Activated naive CD4-positive, alpha-beta T cell treated with anti-CD3 and anti-CD28 coated beads for 36 hours (primary cell): ENCODE results near the gene ACAP2. TPM values are rescaled to one million over a fixed set of nuclear protein-coding genes. Genes with fewer than 3 reads are reported as not detected.

Source experiments
- CTCF ChIA-PET: fragments of 350-600 bp; sonication (Branson Sonifier 250); formaldehyde crosslinking; loops from one replicate; lab custom pipeline; 2021; ENCODE audit warnings: antibody characterized with exemption; lab: Charles Lee
- DNase-seq: peaks from one replicate; pipeline ENCODE4 v3.0.0-alpha.2; 2020
- H3K27ac Mint-ChIP-seq: one replicate; pipeline ENCODE4 v1.8.0; 2021; ENCODE audit warnings: mild to moderate bottlenecking, mixed read lengths
- H3K27me3 Mint-ChIP-seq: one replicate; pipeline ENCODE4 v1.8.0; 2021; ENCODE audit warnings: low read depth, mixed read lengths
- H3K36me3 Mint-ChIP-seq: one replicate; pipeline ENCODE4 v1.8.0; 2021; ENCODE audit warnings: low read depth, mixed read lengths
- H3K4me1 Mint-ChIP-seq: one replicate; pipeline ENCODE4 v1.8.0; 2021; ENCODE audit warnings: low read depth, mixed read lengths
- H3K4me3 Mint-ChIP-seq: one replicate; pipeline ENCODE4 v1.8.0; 2021; ENCODE audit warnings: mild to moderate bottlenecking, moderate library complexity, mixed read lengths
- H3K9me3 Mint-ChIP-seq: one replicate; pipeline ENCODE4 v1.8.0; 2021; ENCODE audit warnings: mixed read lengths
- intact Hi-C: fragments of 100-400 bp; cut with micrococcal nuclease; formaldehyde crosslinking; loops from one replicate; pipeline ENCODE4 v1.15.1; 2023
- total RNA-seq, 2 experiments: library from RNA; stranded (reverse); gene quantifications; one replicate each; pipeline ENCODE4 v1.2.3, GENCODE V29; 2021

The ACAP2 gene
- total RNA-seq, 2 experiments from 2014 or later, result 37.9 to 42.1 TPM

DNA sequence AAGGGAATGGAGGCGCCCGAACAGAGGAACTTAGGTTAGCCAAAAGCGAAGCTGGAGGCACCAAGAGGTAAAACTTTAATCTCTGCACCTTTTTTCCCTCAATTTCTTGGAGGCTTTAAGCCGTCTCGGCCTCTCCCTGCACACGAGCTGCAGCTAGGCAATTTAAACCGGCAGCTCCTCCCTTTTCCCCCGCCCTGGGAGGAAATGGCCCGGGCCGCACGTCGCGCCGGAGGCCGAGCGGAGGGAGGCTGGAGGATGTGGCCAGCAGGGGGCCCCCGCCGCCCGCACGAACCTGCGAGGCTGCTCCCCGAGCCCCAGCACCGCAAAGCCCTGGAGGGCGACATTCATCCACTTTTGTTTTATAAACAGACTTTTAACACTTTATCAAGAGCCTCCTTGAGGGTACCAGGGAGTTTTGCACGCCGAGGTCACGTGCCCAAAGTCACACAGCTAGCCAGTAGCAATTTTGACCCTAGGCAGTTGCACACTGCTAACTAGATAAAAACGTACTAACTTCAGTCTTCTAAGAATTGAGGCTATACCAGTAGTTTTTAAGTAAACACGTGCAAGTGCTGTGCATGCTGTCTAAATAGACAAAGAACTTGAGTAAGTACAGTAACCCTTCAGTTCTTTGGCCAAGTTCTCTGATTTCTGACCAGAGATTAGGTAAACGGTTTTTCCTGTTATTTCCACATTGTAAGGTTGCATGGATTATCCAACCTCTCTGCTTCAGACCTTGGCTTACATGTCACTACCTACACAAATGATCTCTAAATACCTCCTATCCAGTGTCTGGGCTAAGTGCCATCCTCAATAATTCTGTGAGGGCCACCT lies 171.2 kb downstream of the ACAP2 start:
- peak; percentile 95 for DNase-seq
- no peaks in the 10 kb centered on the region for H3K36me3 Mint-ChIP-seq
- CTCF ChIA-PET, result interaction anchor here (0.5 to 4.1 kb wide), 50 partner anchors 9 to 622 kb away, joined by 3 to 71 read pairs (median 5); partner anchors contain the start of genes ACAP2, APOD, FAM43A and LSG1
- peak overlapping the region; percentile 83 for H3K4me3 Mint-ChIP-seq
- H3K4me1 Mint-ChIP-seq, result peaks cover 20% of the 10 kb centered on the region
- H3K27me3 Mint-ChIP-seq, result no peaks in the 10 kb centered on the region
- no peak overlapping the region for H3K27ac Mint-ChIP-seq
- no peaks in the 10 kb centered on the region for H3K9me3 Mint-ChIP-seq
- intact Hi-C loops, result loop anchor here (1.0 to 10.0 kb wide), 11 partner anchors 172 to 637 kb away; partner anchors contain the start of genes ACAP2, PPP1R2 and TNK2

DNA sequence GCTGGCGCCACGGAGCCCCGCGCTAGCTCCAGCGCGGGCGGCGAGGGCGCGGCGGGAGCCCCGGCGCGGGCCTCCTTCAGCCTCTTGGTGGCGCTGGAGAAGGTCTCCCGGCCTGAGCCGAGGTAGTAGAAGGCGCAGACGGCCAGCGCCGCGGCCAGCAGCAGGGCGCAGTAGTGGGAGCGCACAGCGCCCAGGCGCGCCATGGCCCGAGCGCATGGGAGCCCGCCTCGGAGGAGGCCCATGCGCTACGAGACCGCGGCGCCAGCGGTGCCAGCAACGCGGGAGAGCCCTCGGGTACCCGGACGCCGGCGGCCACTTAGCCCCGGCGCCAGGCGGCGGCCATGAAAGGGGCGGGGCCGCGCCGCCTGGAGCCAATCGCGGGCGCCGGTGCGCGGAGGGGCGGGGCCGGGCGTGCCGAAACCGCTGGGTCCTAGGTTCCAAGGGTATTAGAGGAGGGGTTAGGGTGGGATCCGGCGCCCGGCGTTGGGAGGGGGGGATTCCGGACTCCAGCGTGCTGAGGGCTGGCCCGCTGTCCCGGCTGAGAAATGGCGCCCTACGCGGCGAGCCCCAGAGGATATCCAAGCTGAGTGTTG lies 171.9 kb downstream of the ACAP2 start, which contains the start of gene XXYLT1:
Gene XXYLT1, minus strand, starts transcription at position 343 of the 593 bp plus-strand sequence. Its CDS starts 101 bp downstream, at position 242.
- H3K27ac Mint-ChIP-seq, result no peak within 1 kb of the TSS
- intact Hi-C loops, result loop anchor here (1.0 to 10.0 kb wide), 11 partner anchors 172 to 638 kb away; partner anchors contain the start of genes ACAP2, PPP1R2 and TNK2
- H3K4me1 Mint-ChIP-seq, result peaks cover 20% of the 10 kb centered on the region
- no peaks in the 10 kb centered on the region for H3K36me3 Mint-ChIP-seq
- peak; percentile 89 for DNase-seq
- no peaks in the 10 kb centered on the region for H3K9me3 Mint-ChIP-seq
- CTCF ChIA-PET, result interaction anchor here (0.5 to 4.1 kb wide), 55 partner anchors 9 to 623 kb away, joined by 3 to 71 read pairs (median 5); partner anchors contain the start of genes ACAP2, APOD, FAM43A and LSG1
- H3K27me3 Mint-ChIP-seq, result no peaks in the 10 kb centered on the region
- peak within 1 kb of the TSS; percentile 83 for H3K4me3 Mint-ChIP-seq

DNA sequence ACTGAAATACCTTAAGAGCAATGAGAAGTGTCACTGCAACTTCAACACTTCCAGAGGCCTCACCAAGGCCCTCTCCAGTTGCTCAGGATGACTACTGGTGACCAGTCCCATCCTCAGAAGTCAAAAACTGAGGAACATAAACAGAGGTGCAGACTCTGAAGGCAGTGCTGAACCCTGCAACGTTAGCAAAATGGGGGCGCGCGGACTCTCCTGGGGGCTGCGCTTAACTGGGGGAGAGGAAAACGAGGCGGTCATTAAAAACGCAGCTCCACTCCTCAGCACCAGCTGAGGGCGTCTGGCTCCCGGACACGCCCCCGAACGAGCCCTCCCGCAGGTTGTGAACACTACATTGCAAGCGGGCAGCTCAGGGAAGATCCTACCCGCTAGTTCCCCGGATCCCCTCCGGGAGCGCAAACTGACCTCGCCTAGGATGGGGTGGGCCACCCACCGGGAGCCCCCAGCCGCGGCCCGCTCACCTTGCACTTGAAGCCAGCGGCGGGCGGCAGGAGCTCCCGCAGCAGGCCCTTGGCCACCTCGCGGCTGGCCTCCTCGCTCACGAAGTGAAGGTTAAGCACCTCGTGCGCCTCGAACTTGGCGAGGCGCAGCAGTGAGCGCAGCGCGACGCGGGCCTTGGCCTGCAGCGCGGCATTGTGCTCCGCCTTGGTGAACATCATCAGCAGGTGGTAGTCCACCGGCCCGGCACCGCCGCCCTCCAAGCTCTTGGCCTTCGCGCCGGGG lies 172.6 kb downstream of the ACAP2 start:
- peaks cover 20% of the 10 kb centered on the region for H3K4me1 Mint-ChIP-seq

DNA sequence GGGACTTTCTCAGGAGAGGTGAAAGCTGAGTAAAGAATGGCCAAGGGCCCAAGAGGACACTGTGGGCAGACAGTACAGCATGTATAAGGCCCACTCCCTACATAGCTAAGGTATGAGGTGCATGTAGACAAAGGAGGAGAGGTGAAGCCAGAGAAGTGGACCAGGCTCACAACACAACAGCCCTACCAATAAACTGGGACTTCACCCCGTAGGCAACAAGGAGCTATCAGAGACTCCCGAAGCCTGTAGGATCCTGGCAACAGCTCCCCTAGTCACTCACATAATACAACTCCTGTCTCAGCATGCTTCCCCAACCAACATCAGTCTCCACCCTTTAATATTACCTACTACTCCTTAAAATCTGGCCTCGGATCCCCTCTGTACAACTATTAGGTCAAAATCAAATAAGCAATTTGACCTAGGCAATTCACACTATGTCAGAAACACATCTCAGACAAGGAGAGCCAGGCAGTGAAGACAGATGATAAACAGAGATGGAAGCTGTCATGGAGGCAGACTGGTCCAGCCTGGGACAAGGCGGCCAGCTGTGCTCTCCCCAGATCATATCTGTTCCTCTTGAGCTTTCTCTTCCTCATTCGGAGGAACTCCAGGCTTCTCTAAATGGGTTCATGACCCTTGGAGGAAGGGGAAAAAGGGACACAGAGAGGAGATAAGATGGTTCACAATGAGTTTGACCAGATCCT lies 173.3 kb downstream of the ACAP2 start:
- CTCF ChIA-PET, result interaction anchor here (0.5 to 4.1 kb wide), 19 partner anchors 8 to 599 kb away, joined by 3 to 71 read pairs (median 7); partner anchors contain the start of genes LSG1 and PPP1R2
- Mint-ChIP-seq H3K4me1 (peaks cover 20% of the 10 kb centered on the region), H3K9me3 (no peaks in the 10 kb centered on the region), H3K4me3 (peak overlapping the region; percentile 79), H3K27ac (no peak overlapping the region), H3K27me3 (no peaks in the 10 kb centered on the region), H3K36me3 (no peaks in the 10 kb centered on the region)
- intact Hi-C loops, result loop anchor here (2.0 to 10.0 kb wide), 4 partner anchors 245 to 639 kb away; partner anchors contain the start of gene TNK2
- DNase-seq, result no peak

More for the DNA sequence above, 172.6 kb downstream of the ACAP2 start:
- Mint-ChIP-seq H3K36me3 (no peaks in the 10 kb centered on the region), H3K27ac (no peak overlapping the region), H3K4me3 (peak overlapping the region; percentile 79), H3K9me3 (no peaks in the 10 kb centered on the region), H3K27me3 (no peaks in the 10 kb centered on the region)
- CTCF ChIA-PET, result interaction anchor here (0.5 to 4.1 kb wide), 28 partner anchors 9 to 599 kb away, joined by 3 to 71 read pairs (median 7); partner anchors contain the start of genes LSG1 and PPP1R2
- peak; percentile 53 for DNase-seq
- intact Hi-C loops, result loop anchor here (2.0 to 10.0 kb wide), 4 partner anchors 245 to 639 kb away; partner anchors contain the start of gene TNK2

DNA sequence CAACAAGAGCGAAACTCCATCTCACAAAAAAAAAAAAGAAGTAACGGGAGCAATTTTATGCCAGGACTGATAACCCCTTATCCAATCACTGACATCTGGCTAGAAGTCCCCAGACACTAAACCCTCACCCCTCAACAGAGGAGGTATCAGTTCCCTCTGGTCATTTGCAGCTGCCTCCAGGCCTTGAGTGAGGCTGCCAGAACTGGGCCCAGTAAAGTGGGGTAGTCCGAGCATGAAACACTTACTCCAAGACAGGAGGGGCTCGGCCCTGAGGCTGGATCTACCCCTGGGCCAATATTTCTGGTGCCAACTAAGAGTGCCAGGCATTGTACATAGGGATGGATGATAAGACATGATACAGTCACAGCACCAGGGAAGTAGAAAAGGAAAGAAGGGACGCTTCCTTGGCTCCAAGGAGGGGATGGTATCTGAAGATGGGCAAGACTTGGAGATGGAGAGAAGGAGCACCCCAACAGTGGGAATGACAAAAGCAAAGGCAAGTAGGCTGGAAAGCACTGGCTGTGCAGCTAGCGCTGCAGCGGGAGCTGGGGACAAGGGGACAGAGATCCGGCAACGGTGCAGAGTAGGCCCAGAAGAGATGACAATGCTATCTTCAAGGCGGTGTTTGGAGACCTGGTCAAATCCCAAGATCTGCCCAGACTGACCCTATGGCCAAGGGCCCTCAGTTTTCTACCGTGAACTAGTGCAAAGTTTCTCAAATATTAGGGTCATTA lies 174.1 kb downstream of the ACAP2 start:
- CTCF ChIA-PET, result interaction anchor here (1.8 to 4.1 kb wide), 3 partner anchors 240 to 581 kb away, joined by 7 to 71 read pairs (median 38); no protein-coding TSS in a partner anchor
- no peak overlapping the region for H3K4me3 Mint-ChIP-seq
- no peak overlapping the region for H3K27ac Mint-ChIP-seq
- H3K4me1 Mint-ChIP-seq, result peaks cover 20% of the 10 kb centered on the region
- no peak for DNase-seq
- no peaks in the 10 kb centered on the region for H3K27me3 Mint-ChIP-seq
- H3K9me3 Mint-ChIP-seq, result no peaks in the 10 kb centered on the region
- intact Hi-C loops, result no loop called here
- H3K36me3 Mint-ChIP-seq, result no peaks in the 10 kb centered on the region

DNA sequence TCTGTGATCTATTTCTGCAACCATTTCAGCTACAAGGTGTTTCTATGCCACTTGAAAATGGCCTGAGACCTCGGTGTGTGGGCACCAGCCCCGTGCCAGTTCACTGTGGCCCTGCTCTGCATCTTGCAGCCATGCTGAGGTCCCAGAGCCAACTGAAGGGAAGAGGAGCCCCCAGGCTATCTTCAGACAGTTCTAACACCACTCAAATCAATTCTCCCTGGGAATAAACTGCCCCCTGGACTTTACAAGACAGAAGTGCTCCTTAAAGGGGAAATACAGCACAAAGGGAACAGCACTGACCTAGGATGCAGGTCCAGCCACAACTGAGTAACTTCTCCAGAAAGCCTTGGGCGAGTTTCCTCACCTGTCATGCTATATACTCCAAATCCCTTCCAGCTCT lies 175.7 kb downstream of the ACAP2 start:
- intact Hi-C loops, result no loop called here
- Mint-ChIP-seq H3K4me3 (no peak overlapping the region), H3K9me3 (no peaks in the 10 kb centered on the region), H3K36me3 (no peaks in the 10 kb centered on the region), H3K4me1 (peaks cover 19% of the 10 kb centered on the region), H3K27ac (no peak overlapping the region), H3K27me3 (no peaks in the 10 kb centered on the region)
- DNase-seq, result no peak
- CTCF ChIA-PET, result interaction anchor here (0.6 kb wide), 1 partner anchor 595 kb away, joined by 4 read pairs; no protein-coding TSS in a partner anchor

DNA sequence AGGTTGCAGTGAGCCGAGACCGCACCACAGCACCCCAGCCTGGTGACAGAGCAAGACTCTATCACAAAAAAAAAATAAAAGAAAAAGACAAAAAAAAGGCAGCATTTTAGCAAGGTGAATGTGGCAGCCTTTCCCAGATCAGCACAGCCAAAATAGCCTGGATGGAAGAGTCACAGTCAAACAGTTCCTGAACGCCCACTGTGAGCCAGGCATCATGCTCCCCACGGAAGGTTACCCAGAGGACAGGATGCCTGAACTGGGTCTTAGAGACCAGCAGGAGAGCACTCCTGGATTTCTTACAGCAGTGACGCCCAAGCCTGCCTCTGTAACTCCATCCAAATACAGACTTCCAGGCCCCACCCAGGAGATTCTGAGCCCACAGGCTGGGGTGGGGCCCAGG lies 176.4 kb downstream of the ACAP2 start:
- Mint-ChIP-seq H3K36me3 (no peaks in the 10 kb centered on the region), H3K4me1 (peaks cover 13% of the 10 kb centered on the region), H3K4me3 (no peak overlapping the region), H3K27ac (no peak overlapping the region), H3K9me3 (no peaks in the 10 kb centered on the region), H3K27me3 (no peaks in the 10 kb centered on the region)
- CTCF ChIA-PET, result interaction anchor here (0.6 kb wide), 1 partner anchor 594 kb away, joined by 4 read pairs; no protein-coding TSS in a partner anchor
- no peak for DNase-seq
- intact Hi-C loops, result no loop called here

DNA sequence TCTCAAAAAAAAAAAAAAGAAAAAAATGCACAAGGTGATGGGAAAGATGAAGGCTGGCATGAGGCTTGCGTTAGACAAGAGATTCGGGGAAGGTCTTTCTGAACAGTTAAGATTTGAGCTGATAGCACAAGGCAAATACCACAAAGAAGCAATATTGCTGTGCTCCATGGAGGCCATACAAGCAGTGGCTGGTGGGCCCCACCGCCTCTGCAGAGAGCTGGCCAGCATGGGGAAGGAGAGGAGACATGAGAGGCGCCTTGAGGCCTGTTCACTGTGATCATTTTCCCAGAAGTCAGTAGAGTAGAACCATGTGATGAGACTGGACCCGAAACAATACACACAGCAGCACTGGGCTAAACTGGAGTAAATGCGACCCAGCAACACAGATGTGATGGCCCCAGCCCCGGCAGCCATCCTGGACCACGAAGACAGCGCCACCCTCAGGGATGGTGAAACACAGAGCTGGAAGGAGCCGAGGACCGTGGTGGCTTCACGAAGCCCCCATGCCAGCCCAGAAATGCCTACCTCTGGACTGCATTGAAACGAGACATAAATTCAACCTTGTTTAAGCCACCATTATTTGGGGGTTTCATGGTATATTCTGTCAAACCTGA lies 177.3 kb downstream of the ACAP2 start:
- peaks cover 19% of the 10 kb centered on the region for H3K4me1 Mint-ChIP-seq
- intact Hi-C loops, result no loop called here
- H3K27ac Mint-ChIP-seq, result no peak overlapping the region
- H3K27me3 Mint-ChIP-seq, result no peaks in the 10 kb centered on the region
- CTCF ChIA-PET, result interaction anchor here (0.6 to 1.5 kb wide), 3 partner anchors 27 to 583 kb away, joined by 3 to 4 read pairs (median 4); no protein-coding TSS in a partner anchor
- no peak for DNase-seq
- no peak overlapping the region for H3K4me3 Mint-ChIP-seq
- no peaks in the 10 kb centered on the region for H3K36me3 Mint-ChIP-seq
- H3K9me3 Mint-ChIP-seq, result no peaks in the 10 kb centered on the region

DNA sequence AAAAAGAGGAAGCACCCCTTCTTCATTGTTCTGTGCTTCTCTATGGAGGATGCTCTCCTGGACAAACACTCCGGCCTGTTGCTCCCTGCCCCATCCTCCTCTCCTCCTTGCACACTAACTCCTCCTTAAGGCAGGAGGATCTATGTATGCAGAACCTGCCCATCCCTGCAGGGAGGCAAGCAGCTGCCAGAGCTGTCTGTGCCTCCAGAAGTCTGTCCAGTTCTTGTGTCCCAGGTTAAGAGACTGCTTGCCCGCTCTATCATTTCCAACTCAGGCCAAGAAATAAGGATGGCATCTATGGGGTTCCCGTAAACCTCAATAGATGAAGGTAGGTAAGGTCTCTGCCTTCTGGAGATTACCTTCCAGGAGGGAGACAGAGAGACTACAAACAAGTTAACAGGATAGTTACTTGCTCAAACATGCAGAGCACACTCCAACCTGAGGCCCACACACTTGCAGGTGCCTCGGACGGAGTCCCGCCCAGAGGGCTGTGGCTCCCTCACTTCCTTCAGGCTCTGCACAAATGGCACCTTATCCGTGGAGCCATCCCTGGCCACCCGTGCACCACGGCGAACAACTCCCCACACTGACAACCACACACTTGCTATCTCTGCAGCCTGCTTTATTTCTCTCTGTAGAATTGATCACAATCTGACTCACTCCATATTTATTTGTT lies 178.8 kb downstream of the ACAP2 start:
- no peak for DNase-seq
- H3K9me3 Mint-ChIP-seq, result no peaks in the 10 kb centered on the region
- H3K27me3 Mint-ChIP-seq, result no peaks in the 10 kb centered on the region
- no peak overlapping the region for H3K27ac Mint-ChIP-seq
- H3K4me3 Mint-ChIP-seq, result no peak overlapping the region
- peaks cover 11% of the 10 kb centered on the region for H3K4me1 Mint-ChIP-seq
- intact Hi-C loops, result loop anchor here (5.0 kb wide), 1 partner anchor 932 kb away; no protein-coding TSS in a partner anchor
- no peaks in the 10 kb centered on the region for H3K36me3 Mint-ChIP-seq
- CTCF ChIA-PET, result interaction anchor here (1.2 to 3.9 kb wide), 3 partner anchors 259 to 581 kb away, joined by 3 to 23 read pairs (median 4); no protein-coding TSS in a partner anchor
